Measurements from ENCODE around the gene STARD5. TPM values are rescaled to one million over a fixed set of nuclear protein-coding genes. Genes with fewer than 3 reads are reported as not detected.

The STARD5 gene
- total RNA-seq, 1 donor from 2014 or later: 5.3 TPM

GRCh38 chr15:81327516-81327915, 3.6 kb upstream of the STARD5 start:
- Mint-ChIP-seq H3K4me1 (ENCODE audit: low read depth) (peaks cover 67% of the 10 kb centered on the region), H3K4me3 (ENCODE audit: unreplicated experiment) (no peak overlapping the region), H3K9me3 (ENCODE audit: low read depth) (no peaks in the 10 kb centered on the region), H3K27me3 (ENCODE audit: low read depth) (no peaks in the 10 kb centered on the region), H3K27ac (ENCODE audit: unreplicated experiment) (peak overlapping the region; percentile 90), H3K36me3 (ENCODE audit: low read depth) (no peaks in the 10 kb centered on the region)
- no peak for DNase-seq (ENCODE audit: low spot score)
- TF ChIP-seq CTCF (IDR thresholded peaks at IDR 0.05): no peak

DNA sequence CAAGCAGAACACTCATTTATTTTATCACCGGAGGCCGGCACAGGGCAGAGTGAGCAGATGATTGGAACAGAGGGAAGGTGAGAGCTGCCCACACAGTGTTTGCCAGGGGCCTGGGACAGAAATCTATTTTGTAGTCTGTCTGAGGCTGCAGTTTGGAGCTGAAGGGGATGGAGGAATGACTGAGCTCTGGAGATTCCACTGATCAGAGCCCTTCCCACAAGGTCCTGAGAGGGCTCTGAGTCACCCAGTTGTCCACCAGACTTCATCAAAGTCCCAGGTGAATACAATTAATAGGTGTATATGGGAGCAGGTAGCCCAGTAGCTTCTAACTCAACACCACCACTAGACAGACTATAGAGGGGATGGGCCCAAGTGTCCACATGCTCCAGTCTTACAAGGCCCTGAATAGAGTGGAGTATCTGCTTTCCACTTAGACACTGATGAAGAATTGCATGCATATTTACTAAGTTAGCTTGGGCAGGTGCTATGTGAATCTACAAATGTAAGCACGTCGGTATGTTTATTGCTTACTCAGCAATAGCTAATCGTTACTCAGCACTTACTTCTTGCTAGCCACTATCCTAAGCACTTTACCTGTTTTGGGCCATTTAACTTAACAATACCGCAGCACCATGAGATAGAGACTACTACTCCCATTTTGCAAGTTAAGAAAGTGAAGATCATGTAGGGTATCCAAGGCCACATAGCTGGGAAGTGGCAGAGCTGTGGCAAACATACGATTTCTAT, 2.7 kb upstream of the STARD5 start:
- H3K4me1 Mint-ChIP-seq (ENCODE audit: low read depth): peaks cover 69% of the 10 kb centered on the region
- no peak overlapping the region for H3K4me3 Mint-ChIP-seq (ENCODE audit: unreplicated experiment)
- H3K36me3 Mint-ChIP-seq (ENCODE audit: low read depth): peaks cover 2% of the 10 kb centered on the region
- TF ChIP-seq CTCF (IDR thresholded peaks at IDR 0.05): no peak
- peak overlapping the region; percentile 90 for H3K27ac Mint-ChIP-seq (ENCODE audit: unreplicated experiment)
- no peaks in the 10 kb centered on the region for H3K9me3 Mint-ChIP-seq (ENCODE audit: low read depth)
- no peak for DNase-seq (ENCODE audit: low spot score)
- no peaks in the 10 kb centered on the region for H3K27me3 Mint-ChIP-seq (ENCODE audit: low read depth)

- Mint-ChIP-seq H3K27me3 (ENCODE audit: low read depth) (no peaks in the 10 kb centered on the region), H3K27ac (ENCODE audit: unreplicated experiment) (no peak overlapping the region)
- no peak for TF ChIP-seq CTCF (IDR thresholded peaks at IDR 0.05)
Observed at GRCh38 chr15:81323559-81323943, 390 bp downstream of the STARD5 start.

DNA sequence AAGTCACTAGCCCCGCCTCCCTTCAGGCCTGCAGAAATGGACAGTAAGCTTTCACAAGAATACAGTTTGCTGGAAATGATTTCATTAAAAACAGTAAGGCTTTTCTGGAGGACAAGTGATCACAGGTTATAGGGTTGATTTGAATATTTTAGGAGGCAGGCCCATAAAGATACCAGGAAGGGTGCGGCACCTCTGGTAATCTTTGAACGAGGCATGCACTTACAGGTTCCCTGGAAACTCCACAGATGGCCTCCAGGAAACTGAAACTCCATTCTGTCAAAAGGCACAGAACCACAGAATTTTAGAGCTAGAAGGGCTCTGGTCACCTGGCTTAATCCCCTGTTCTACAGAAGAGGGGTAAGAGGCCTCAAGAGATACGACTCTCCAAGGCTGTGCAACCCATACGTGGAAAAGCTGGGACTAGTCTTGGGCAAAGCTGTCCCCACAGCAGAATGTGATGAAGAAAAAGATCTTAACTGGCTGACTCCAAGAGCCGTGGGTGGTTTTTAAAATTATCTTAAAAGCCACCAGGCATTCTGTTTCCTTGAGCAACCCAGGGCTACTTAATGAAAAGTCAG, 1.2 kb downstream of the STARD5 start:
- no peak for DNase-seq (ENCODE audit: low spot score)
- Mint-ChIP-seq H3K9me3 (ENCODE audit: low read depth) (no peaks in the 10 kb centered on the region), H3K36me3 (ENCODE audit: low read depth) (peaks cover 14% of the 10 kb centered on the region), H3K27ac (ENCODE audit: unreplicated experiment) (no peak overlapping the region), H3K27me3 (ENCODE audit: low read depth) (no peaks in the 10 kb centered on the region), H3K4me3 (ENCODE audit: unreplicated experiment) (peak overlapping the region; percentile 12), H3K4me1 (ENCODE audit: low read depth) (peaks cover 44% of the 10 kb centered on the region)
- TF ChIP-seq CTCF (IDR thresholded peaks at IDR 0.05): no peak

More at GRCh38 chr15:81323559-81323943, 390 bp downstream of the STARD5 start:
- no peaks in the 10 kb centered on the region for H3K9me3 Mint-ChIP-seq (ENCODE audit: low read depth)
- peaks cover 50% of the 10 kb centered on the region for H3K4me1 Mint-ChIP-seq (ENCODE audit: low read depth)
- DNase-seq (ENCODE audit: low spot score): no peak
- H3K36me3 Mint-ChIP-seq (ENCODE audit: low read depth): peaks cover 10% of the 10 kb centered on the region
- peak overlapping the region; percentile 96 for H3K4me3 Mint-ChIP-seq (ENCODE audit: unreplicated experiment)

DNA sequence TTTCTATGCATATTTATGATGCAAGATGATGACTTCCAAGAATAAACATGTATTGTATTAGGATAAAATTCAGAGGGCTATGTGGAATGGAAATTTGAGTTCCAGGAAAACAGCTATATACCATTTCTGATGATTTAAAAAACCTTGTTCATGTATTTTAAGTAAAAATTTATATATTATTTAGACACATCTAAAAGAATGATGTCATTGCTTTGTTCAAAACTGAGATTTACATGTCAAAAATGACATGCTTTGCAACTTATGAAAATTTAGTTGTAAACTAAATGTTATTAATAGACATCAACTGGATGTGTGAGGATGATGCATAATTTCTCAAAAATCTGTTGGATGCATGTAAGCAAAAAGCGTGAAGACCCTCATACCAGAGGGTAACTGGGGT, 2.3 kb downstream of the STARD5 start:
- peaks cover 14% of the 10 kb centered on the region for H3K36me3 Mint-ChIP-seq (ENCODE audit: low read depth)
- no peaks in the 10 kb centered on the region for H3K27me3 Mint-ChIP-seq (ENCODE audit: low read depth)
- H3K4me1 Mint-ChIP-seq (ENCODE audit: low read depth): peaks cover 33% of the 10 kb centered on the region
- no peak for TF ChIP-seq CTCF (IDR thresholded peaks at IDR 0.05)
- H3K27ac Mint-ChIP-seq (ENCODE audit: unreplicated experiment): no peak overlapping the region
- H3K9me3 Mint-ChIP-seq (ENCODE audit: low read depth): no peaks in the 10 kb centered on the region
- no peak for DNase-seq (ENCODE audit: low spot score)
- no peak overlapping the region for H3K4me3 Mint-ChIP-seq (ENCODE audit: unreplicated experiment)

Measured in chondrocyte (in vitro differentiated cells).